OCI-LY1 (cell line): ENCODE measurements around the gene C1orf116.

Source experiments
- H2AFZ ChIP-seq: fragments of 200-600 bp; sonication (generic), shearing (Covaris generic); 2 replicates; pipeline ENCODE4 v1.6.0; 2014; ENCODE audit warnings: antibody characterized with exemption, mild to moderate bottlenecking, low read length
- H3F3A ChIP-seq: fragments of 200-600 bp; sonication (generic), shearing (Covaris generic); 2 replicates; pipeline ENCODE4 v1.6.0; 2014; ENCODE audit warnings: mild to moderate bottlenecking, antibody characterized with exemption, low read length, moderate library complexity; ENCODE audit not compliant: insufficient read depth
- H3K27ac ChIP-seq: fragments of 200-600 bp; sonication (generic); 2 replicates; pipeline ENCODE4 v1.5.1; 2014; ENCODE audit warnings: low read length, mixed run types, mild to moderate bottlenecking, low read depth; ENCODE audit not compliant: poor library complexity, severe bottlenecking
- H3K27me3 ChIP-seq: fragments of 200-600 bp; sonication (generic); 2 replicates; pipeline ENCODE4 v1.6.0; 2014; ENCODE audit warnings: antibody characterized with exemption, mild to moderate bottlenecking, low read length, moderate library complexity; ENCODE audit not compliant: insufficient read depth
- H3K36me3 ChIP-seq: fragments of 200-600 bp; sonication (generic); 2 replicates; pipeline ENCODE4 v1.6.1; 2014; ENCODE audit warnings: mild to moderate bottlenecking, antibody characterized with exemption, low read length, moderate library complexity, mixed read lengths; ENCODE audit not compliant: insufficient read depth
- H3K4me1 ChIP-seq: fragments of 200-600 bp; sonication (generic); 2 replicates; pipeline ENCODE4 v1.5.1; 2014; ENCODE audit warnings: mild to moderate bottlenecking, low read length, moderate library complexity; ENCODE audit not compliant: insufficient read depth, severe bottlenecking
- H3K4me2 ChIP-seq: fragments of 200-600 bp; sonication (generic), shearing (Covaris generic); 2 replicates; pipeline ENCODE4 v1.6.1; 2014; ENCODE audit warnings: low read length
- H3K4me3 ChIP-seq: fragments of 200-600 bp; sonication (generic); 2 replicates; pipeline ENCODE4 v1.5.1; 2014; ENCODE audit warnings: low read length, low read depth, mild to moderate bottlenecking, mixed read lengths; ENCODE audit not compliant: poor library complexity, severe bottlenecking
- H3K79me2 ChIP-seq: fragments of 200-600 bp; shearing (Covaris generic); 2 replicates; pipeline ENCODE4 v1.6.1; 2016; ENCODE audit warnings: mixed run types, low read length, mixed read lengths; ENCODE audit not compliant: insufficient read depth
- H3K9ac ChIP-seq: fragments of 200-600 bp; sonication (generic), shearing (Covaris generic); 2 replicates; pipeline ENCODE4 v1.6.1; 2014; ENCODE audit warnings: mild to moderate bottlenecking, low read length, mixed read lengths
- H3K9me2 ChIP-seq: fragments of 200-600 bp; sonication (generic), shearing (Covaris generic); 2 replicates; pipeline ENCODE4 v1.6.1; 2014; ENCODE audit warnings: low read depth, mild to moderate bottlenecking, low read length, mixed read lengths
- H3K9me3 ChIP-seq: fragments of 200-600 bp; shearing (Covaris generic); 2 replicates; pipeline ENCODE4 v1.6.1; 2014; ENCODE audit warnings: low read length, mixed read lengths
- H4K20me1 ChIP-seq: fragments of 200-600 bp; sonication (generic), shearing (Covaris generic); 2 replicates; pipeline ENCODE4 v1.6.0; 2016; ENCODE audit warnings: mild to moderate bottlenecking, low read length; ENCODE audit not compliant: insufficient read depth
- EZH2 ChIP-seq: fragments of 200-600 bp; sonication (generic), shearing (Covaris generic); IDR thresholded peaks from 2 replicates; pipeline ENCODE4 v1.8.0; 2017; ENCODE audit warnings: borderline replicate concordance, mixed run types, mild to moderate bottlenecking, antibody characterized with exemption, low read length, moderate library complexity, mixed read lengths
- TF ChIP-seq, protein P1 (sequence below): fragments of 200-600 bp; sonication (generic), shearing (Covaris generic); IDR thresholded peaks from 2 replicates; pipeline ENCODE4 v1.5.1; 2017; ENCODE audit warnings: mild to moderate bottlenecking, antibody characterized with exemption, low read length, moderate library complexity, mixed read lengths

The C1orf116 gene

DNA sequence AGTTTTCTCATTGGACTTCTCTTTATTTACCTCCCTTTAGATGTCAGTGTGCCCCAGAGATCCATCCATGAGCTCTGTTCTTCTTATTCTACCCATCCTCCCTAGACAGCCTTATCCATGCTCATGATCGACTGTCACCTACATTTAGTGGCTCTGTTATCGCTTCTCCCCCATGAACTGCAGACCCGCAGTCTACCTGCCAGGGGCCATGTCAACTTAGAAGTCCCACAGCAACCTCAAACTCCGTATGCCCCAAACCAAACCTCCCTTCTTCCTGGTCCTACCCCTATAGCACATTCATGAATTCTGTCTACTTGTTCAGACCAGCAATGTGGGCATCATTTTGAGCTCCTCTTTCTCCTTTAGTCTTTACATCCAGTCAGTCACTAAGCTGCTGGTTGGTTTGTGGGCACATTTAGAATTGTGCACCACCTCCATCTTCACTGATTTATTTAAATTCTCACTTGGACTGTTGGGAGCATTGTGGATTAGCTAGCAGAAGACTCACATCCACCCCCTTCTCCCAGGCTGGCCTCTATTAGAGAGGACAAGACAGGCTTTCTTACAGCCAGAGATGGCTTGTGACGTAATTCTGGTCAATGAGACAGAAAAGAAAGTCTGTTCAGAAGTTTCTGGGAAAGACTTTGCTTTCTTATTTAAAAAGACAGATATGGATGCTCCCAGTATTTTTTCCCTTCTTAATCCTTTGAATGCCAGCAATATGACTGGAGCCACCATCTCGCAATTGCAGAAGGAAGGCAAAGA lies 19.1 kb downstream of the C1orf116 start:
- Histone ChIP-seq H2AFZ (no peak overlapping the region), H3K4me2 (no peak overlapping the region), H3K27ac (no peak overlapping the region), H3K9me3 (no peaks in the 10 kb centered on the region), H3K27me3 (no peaks in the 10 kb centered on the region), H3K79me2 (no peaks in the 10 kb centered on the region), H3K4me3 (no peak overlapping the region), H3K9ac (no peak overlapping the region), H3F3A (no peaks in the 10 kb centered on the region), H3K36me3 (no peaks in the 10 kb centered on the region), H3K4me1 (no peaks in the 10 kb centered on the region), H3K9me2 (no peaks in the 10 kb centered on the region), H4K20me1 (no peaks in the 10 kb centered on the region)
- no peak for TF ChIP-seq EZH2
- TF ChIP-seq, protein P1, sequence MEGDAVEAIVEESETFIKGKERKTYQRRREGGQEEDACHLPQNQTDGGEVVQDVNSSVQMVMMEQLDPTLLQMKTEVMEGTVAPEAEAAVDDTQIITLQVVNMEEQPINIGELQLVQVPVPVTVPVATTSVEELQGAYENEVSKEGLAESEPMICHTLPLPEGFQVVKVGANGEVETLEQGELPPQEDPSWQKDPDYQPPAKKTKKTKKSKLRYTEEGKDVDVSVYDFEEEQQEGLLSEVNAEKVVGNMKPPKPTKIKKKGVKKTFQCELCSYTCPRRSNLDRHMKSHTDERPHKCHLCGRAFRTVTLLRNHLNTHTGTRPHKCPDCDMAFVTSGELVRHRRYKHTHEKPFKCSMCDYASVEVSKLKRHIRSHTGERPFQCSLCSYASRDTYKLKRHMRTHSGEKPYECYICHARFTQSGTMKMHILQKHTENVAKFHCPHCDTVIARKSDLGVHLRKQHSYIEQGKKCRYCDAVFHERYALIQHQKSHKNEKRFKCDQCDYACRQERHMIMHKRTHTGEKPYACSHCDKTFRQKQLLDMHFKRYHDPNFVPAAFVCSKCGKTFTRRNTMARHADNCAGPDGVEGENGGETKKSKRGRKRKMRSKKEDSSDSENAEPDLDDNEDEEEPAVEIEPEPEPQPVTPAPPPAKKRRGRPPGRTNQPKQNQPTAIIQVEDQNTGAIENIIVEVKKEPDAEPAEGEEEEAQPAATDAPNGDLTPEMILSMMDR = no peak

DNA sequence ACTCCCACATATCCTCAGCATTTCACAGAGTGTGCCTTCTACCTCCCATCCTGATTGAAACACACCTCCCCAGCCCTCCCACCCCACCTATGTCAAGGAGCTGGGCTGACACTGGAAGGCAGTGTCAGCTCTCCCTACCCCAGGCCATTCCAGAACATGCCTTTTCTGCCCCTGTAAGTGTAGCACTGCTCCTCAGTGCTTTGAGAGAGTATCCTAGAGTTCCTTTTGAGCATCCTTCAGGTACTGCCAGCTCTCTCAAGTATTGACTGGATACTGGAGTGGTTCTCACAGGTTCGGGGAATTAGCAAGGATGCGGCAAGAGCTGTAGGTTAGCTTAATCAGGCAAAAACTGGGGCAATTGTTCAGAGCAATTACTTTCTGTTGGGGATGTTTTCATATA lies 21.8 kb downstream of the C1orf116 start:
- H3K4me2 ChIP-seq = no peak overlapping the region
- H3K27me3 ChIP-seq = no peaks in the 10 kb centered on the region; the same call in 1 of the 2 replicates
- no peaks in the 10 kb centered on the region for H3K36me3 ChIP-seq
- H3K4me3 ChIP-seq = no peak overlapping the region
- H2AFZ ChIP-seq = no peak overlapping the region
- no peaks in the 10 kb centered on the region for H3F3A ChIP-seq
- H3K9ac ChIP-seq = no peak overlapping the region
- H3K79me2 ChIP-seq = no peaks in the 10 kb centered on the region
- H3K4me1 ChIP-seq = no peaks in the 10 kb centered on the region
- no peaks in the 10 kb centered on the region for H3K9me2 ChIP-seq
- H3K27ac ChIP-seq = no peak overlapping the region
- H4K20me1 ChIP-seq = no peaks in the 10 kb centered on the region
- no peaks in the 10 kb centered on the region for H3K9me3 ChIP-seq
- TF ChIP-seq EZH2 = no peak
- TF ChIP-seq, protein P1 = no peak

DNA sequence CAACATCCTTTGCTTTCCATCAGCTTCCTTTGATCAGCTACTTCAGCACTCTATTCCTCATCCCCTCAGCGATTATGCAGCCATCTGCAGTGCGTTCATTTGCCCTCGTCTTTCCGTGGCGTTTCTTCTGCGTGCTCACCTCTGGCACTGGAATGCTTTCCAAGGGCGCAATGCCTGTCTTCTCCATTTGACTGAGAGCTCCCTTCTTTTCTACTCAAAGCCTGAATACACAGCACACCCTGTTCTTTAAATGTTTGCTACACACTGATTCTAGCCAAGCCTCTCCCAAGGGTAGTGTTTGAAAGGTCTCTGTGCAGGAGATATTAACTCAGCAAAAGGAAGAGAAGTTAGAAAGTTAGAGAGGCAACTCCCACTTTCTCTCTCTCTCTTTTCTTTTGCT lies 22.6 kb downstream of the C1orf116 start:
- Histone ChIP-seq H3K9me2 (no peaks in the 10 kb centered on the region), H3K79me2 (no peaks in the 10 kb centered on the region), H3K9me3 (no peaks in the 10 kb centered on the region), H3K4me2 (no peak overlapping the region), H3K4me1 (no peaks in the 10 kb centered on the region), H3K27me3 (no peaks in the 10 kb centered on the region; the same call in 1 of the 2 replicates), H3K27ac (no peak overlapping the region), H3K36me3 (no peaks in the 10 kb centered on the region), H3K9ac (no peak overlapping the region), H2AFZ (no peak overlapping the region), H3K4me3 (no peak overlapping the region), H3F3A (no peaks in the 10 kb centered on the region), H4K20me1 (no peaks in the 10 kb centered on the region)
- TF ChIP-seq EZH2 = no peak
- TF ChIP-seq, protein P1 = no peak
